Measurements from ENCODE around the gene KRT2. TPM values are rescaled to one million over a fixed set of nuclear protein-coding genes. Genes with fewer than 3 reads are reported as not detected.

KRT2 gene
- total RNA-seq, 1 donor from 2014 or later, result not detected

DNA sequence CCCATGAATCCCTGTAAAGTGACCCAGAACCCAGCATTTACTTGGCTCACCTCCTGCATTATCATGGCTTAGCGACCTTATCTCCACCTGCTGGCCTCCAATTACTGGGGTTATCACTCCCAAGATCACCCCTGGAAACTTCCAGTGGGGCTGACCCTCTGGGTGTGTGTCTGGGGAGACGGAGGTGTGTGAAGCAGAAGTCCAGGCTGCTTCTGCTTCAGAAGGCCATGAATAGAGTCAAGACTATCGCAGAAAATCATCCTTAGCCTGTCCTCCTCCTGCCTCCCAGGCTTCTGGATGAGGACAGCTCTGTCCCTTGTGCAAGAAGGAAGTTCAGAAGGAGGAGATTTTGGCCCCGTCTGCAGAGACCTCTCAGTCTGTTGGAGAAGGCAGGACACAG lies 50.3 kb downstream of the KRT2 start:
- FAIRE-seq, result no peak
- Histone ChIP-seq H3K4me3 (ENCODE audit: low read depth, low read length) (no peak overlapping the region), H3K36me3 (ENCODE audit: control insufficient read depth, insufficient read depth, low read length) (no peaks in the 10 kb centered on the region), H3K27me3 (ENCODE audit: control insufficient read depth, insufficient read depth, low read length) (peaks cover 14% of the 10 kb centered on the region)
- DNase-seq (ENCODE audit: low read depth), result no peak
- TF ChIP-seq, protein P1, sequence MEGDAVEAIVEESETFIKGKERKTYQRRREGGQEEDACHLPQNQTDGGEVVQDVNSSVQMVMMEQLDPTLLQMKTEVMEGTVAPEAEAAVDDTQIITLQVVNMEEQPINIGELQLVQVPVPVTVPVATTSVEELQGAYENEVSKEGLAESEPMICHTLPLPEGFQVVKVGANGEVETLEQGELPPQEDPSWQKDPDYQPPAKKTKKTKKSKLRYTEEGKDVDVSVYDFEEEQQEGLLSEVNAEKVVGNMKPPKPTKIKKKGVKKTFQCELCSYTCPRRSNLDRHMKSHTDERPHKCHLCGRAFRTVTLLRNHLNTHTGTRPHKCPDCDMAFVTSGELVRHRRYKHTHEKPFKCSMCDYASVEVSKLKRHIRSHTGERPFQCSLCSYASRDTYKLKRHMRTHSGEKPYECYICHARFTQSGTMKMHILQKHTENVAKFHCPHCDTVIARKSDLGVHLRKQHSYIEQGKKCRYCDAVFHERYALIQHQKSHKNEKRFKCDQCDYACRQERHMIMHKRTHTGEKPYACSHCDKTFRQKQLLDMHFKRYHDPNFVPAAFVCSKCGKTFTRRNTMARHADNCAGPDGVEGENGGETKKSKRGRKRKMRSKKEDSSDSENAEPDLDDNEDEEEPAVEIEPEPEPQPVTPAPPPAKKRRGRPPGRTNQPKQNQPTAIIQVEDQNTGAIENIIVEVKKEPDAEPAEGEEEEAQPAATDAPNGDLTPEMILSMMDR (IDR thresholded peaks at IDR 0.05; ENCODE audit: insufficient read depth, low read length, severe bottlenecking), result no peak

DNA sequence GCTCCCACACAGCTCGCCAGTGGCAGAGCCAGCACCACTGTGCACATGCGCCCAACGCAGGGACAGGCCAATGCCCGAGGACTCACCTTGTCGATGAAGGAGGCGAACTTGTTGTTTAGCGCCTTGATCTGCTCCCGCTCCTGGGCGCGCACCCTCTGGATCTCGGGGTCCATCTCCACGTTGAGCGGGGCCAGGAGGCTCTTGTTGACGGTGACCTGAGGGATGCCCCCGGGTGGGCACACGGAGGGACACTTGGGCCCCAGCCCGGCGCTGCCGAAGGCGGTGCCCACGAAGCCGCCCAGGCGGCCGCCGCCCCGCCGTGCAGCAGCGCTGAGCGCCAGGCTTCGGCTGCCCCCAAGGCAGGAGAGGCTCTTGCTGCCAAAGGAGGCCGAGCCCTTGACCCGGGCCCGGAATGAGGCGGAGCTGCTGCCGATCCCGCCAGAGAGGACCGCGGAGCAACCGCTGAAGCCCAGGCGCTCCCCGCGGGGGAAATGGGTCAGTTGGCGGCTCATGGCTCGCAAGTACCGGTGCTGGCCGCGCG lies 51.0 kb downstream of the KRT2 start, which contains the start of gene KRT72:
TSS of gene KRT72 (minus strand) at position 523 of the 541 bp plus-strand sequence. CDS start at position 512, 11 bp downstream.
- Histone ChIP-seq H3K4me3 (ENCODE audit: low read depth, low read length) (no peak within 1 kb of the TSS), H3K27me3 (ENCODE audit: control insufficient read depth, insufficient read depth, low read length) (peaks cover 14% of the 10 kb centered on the region), H3K36me3 (ENCODE audit: control insufficient read depth, insufficient read depth, low read length) (no peaks in the 10 kb centered on the region)
- no peak for FAIRE-seq
- TF ChIP-seq, protein P1 (IDR thresholded peaks at IDR 0.05; ENCODE audit: insufficient read depth, low read length, severe bottlenecking), result no peak
- no peak for DNase-seq (ENCODE audit: low read depth)

DNA sequence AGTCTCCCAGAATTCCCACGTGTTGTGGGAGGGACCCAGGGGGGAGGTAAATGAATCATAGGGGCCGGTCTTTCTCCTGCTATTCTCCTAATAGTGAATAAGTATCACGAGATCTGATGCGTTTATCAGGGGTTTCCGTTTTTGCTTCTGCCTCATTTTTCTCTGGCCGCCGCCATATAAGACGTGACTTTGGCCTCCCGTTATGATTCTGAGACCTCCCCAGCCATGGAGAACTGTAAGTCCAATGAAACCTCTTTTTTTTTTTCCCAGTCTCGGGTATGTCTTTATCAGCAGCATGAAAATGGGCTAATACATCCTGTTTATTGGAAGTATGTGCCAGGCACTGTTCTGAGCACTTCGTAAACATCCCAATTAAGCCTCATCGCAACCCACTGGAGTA lies 51.5 kb downstream of the KRT2 start:
- FAIRE-seq, result no peak

DNA sequence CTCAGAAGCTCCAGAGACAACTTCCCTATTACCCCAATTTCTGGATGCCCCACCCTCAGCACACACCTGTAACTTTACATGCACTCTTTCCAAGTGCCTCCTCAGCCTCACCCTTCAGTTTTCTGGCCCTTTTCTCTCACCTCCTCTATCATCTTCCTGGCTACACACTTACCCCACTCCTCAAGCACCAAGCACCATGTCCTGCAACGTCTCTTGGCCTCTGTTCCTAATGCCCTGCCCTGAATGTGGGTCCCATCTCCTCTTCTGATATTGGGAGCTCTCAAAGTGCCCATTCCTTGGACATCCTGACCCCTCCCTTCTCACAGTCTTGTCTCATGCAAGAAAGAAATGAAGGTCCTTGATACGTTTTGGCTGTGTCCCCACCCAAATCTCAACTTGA lies 51.9 kb downstream of the KRT2 start:
- TF ChIP-seq, protein P1 (IDR thresholded peaks at IDR 0.05; ENCODE audit: insufficient read depth, low read length, severe bottlenecking), result no peak
- no peaks in the 10 kb centered on the region for H3K36me3 ChIP-seq (ENCODE audit: control insufficient read depth, insufficient read depth, low read length)
- peaks cover 14% of the 10 kb centered on the region for H3K27me3 ChIP-seq (ENCODE audit: control insufficient read depth, insufficient read depth, low read length)
- DNase-seq (ENCODE audit: low read depth) (no peak), FAIRE-seq (no peak)
- no peak overlapping the region for H3K4me3 ChIP-seq (ENCODE audit: low read depth, low read length)

More for the DNA sequence above, 51.5 kb downstream of the KRT2 start:
- no peak for DNase-seq (ENCODE audit: low read depth)
- TF ChIP-seq, protein P1 (IDR thresholded peaks at IDR 0.05; ENCODE audit: insufficient read depth, low read length, severe bottlenecking), result no peak
- Histone ChIP-seq H3K4me3 (ENCODE audit: low read depth, low read length) (no peak overlapping the region), H3K27me3 (ENCODE audit: control insufficient read depth, insufficient read depth, low read length) (peaks cover 14% of the 10 kb centered on the region), H3K36me3 (ENCODE audit: control insufficient read depth, insufficient read depth, low read length) (no peaks in the 10 kb centered on the region)

DNA sequence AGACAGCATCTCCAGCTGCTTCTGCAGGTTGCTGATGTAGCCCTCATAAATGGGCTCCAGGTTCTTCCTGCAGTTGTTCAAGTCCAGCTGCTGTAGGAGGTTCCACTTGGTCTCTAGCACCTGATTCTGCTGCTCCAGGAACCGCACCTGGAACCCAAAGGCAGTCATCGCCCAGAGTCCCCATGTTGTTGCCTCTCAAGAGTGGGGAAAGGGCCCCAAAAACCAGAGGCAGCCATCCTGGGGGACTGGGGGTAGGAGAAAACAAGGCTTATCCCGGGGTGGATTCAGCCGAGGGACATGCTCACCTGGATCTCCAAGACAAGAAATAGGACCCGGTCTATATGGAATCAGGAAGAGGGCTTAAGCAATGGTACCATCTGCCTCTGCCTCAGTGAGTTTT lies 53.0 kb downstream of the KRT2 start:
- TF ChIP-seq, protein P1 (IDR thresholded peaks at IDR 0.05; ENCODE audit: insufficient read depth, low read length, severe bottlenecking), result no peak
- DNase-seq (ENCODE audit: low read depth) (no peak), FAIRE-seq (no peak)
- Histone ChIP-seq H3K36me3 (ENCODE audit: control insufficient read depth, insufficient read depth, low read length) (no peaks in the 10 kb centered on the region), H3K4me3 (ENCODE audit: low read depth, low read length) (no peak overlapping the region), H3K27me3 (ENCODE audit: control insufficient read depth, insufficient read depth, low read length) (peaks cover 14% of the 10 kb centered on the region)

Other genes with a start within 250 kb of the KRT2 start
- not detected in 2 replicates for gene KRT82, start 245.9 kb downstream of the KRT2 start, total RNA-seq
- gene KRT75, start 217.8 kb downstream of the KRT2 start, total RNA-seq, result 1.8 and 7.3 TPM in 2 replicates
- gene KRT6B, start 200.1 kb downstream of the KRT2 start, total RNA-seq, result 287 and 1,881 TPM in 2 replicates
- 16.8 and 138 TPM in 2 replicates for gene KRT6C, start 178.4 kb downstream of the KRT2 start, total RNA-seq
- 13,929 and 17,192 TPM in 2 replicates for gene KRT6A, start 159.0 kb downstream of the KRT2 start, total RNA-seq
- gene KRT5, start 131.8 kb downstream of the KRT2 start, total RNA-seq, result 6,770 and 10,597 TPM in 2 replicates
- not detected in 2 replicates for gene KRT71, start 99.1 kb downstream of the KRT2 start, total RNA-seq
- gene KRT74, start 78.4 kb downstream of the KRT2 start, total RNA-seq, result 0.13 TPM in 1 of 2 replicates, not detected in the other
- not detected in 2 replicates for gene KRT72, start 50.7 kb downstream of the KRT2 start, total RNA-seq
- gene KRT73, start 33.7 kb downstream of the KRT2 start, total RNA-seq, result not detected in 2 replicates
- gene KRT1, start 28.2 kb upstream of the KRT2 start, total RNA-seq, result not detected in 2 replicates
- gene KRT77, start 51.3 kb upstream of the KRT2 start, total RNA-seq, result under 0.01 TPM in 1 of 2 replicates, not detected in the other
- gene KRT76, start 125.1 kb upstream of the KRT2 start, total RNA-seq, result not detected in 2 replicates
- gene KRT3, start 143.9 kb upstream of the KRT2 start, total RNA-seq, result under 0.01 and 0.13 TPM in 2 replicates
- 66.6 and 171 TPM in 2 replicates for gene KRT4, start 161.9 kb upstream of the KRT2 start, total RNA-seq
- gene KRT79, start 182.1 kb upstream of the KRT2 start, total RNA-seq, result under 0.01 and 0.26 TPM in 2 replicates
- gene KRT78, start 196.8 kb upstream of the KRT2 start, total RNA-seq, result 5.3 and 17.0 TPM in 2 replicates

Data from bronchial epithelial cell (primary cell).